ENCODE measurements around the gene EEPD1.
"Not testable (repeated sequence)": the region's sequence is repeated elsewhere in the genome, so short reads cannot be mapped to it uniquely, and the experiment has no call there.

Gene EEPD1

DNA sequence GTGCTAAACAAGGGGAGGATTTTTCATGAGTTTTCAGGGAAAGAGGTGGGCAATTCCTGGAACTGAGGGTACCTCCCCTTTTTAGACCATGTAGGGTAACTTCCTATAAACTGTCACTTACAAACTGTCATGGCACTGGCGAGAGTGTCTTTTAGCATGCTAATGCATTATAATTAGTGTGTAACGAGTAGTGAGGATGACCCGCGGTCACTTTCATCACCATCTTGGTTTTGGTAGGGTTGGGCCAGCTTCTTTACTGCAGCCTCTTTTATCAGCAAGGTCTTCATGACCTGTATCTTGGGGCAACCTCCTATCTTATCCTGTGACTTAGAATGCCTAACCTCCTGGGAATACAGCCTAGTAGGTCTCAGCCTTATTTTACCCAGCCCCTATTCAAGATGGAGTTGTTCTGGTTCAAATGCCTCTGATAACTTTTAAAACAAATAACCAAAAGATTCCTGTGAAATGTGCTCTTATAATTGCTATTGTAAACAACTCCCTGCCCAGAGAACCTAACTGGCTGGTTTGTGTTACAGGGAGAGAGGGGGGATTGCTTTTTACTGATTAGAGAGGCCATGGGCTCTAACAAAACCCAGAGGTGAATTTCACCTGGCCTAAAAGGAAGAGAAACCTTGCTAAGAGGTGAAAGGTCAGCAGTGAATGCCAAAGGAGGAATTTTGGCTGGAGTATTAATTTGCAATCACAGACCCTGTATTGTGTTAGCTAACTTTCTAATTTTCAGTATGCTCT, 64.3 kb downstream of the EEPD1 start:
- DNase-seq: no peak

DNA sequence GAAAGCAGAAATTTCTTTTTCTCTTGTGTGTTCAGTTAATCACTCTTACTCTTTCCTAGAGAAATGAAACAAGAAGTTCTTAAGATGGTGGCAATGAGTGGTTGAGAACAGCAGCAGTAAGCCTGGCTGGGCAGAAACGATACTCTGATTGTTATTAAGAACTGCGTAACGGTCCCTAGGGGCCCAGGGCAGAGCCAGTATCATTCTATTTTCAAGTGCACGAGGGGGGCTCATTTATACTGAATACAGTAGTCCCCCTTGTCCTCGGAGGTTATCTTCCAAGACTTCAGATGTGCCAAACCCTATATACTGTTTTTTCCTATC, 64.9 kb downstream of the EEPD1 start:
- DNase-seq: no peak

DNA sequence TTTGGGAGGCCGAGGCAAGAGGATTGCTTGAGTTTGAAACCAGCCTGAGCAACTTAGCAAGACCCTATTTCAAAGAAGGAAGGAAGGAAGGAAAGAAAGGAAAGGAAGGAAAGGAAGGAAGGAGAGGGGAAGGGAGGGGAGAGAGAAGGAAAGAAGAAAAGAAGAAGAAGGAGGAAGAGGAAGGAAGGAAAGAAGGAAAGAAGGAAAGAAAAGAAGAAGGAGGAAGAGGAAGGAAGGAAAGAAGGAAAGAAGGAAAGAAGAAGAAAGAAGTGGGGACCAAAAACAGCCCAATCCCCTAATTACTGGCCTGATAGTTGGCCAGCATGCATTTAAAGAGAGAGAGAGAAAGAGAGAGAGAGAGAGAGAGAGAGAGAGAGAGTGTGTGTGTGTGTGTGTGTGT, 66.4 kb downstream of the EEPD1 start:
- DNase-seq: no peak

DNA sequence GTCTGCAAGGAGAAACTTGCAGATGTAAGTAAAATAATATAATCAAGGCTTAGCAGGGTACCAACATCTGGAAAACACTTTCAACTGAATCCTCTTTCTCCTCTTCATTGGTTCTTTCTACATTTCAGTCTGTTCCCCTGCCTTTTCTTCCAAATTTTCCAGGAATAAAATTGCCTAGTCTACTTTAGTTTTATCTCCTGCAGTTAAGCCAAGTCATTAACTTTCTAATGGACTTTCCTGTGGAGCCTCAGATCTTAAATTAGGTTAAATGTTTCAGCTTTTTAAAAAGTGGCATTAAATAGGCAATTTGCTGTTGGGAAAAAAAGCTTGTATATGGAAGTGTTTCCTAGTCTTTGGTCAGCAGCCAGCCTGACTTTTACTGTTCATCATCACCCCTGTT, 70.8 kb downstream of the EEPD1 start:
- DNase-seq: no peak

DNA sequence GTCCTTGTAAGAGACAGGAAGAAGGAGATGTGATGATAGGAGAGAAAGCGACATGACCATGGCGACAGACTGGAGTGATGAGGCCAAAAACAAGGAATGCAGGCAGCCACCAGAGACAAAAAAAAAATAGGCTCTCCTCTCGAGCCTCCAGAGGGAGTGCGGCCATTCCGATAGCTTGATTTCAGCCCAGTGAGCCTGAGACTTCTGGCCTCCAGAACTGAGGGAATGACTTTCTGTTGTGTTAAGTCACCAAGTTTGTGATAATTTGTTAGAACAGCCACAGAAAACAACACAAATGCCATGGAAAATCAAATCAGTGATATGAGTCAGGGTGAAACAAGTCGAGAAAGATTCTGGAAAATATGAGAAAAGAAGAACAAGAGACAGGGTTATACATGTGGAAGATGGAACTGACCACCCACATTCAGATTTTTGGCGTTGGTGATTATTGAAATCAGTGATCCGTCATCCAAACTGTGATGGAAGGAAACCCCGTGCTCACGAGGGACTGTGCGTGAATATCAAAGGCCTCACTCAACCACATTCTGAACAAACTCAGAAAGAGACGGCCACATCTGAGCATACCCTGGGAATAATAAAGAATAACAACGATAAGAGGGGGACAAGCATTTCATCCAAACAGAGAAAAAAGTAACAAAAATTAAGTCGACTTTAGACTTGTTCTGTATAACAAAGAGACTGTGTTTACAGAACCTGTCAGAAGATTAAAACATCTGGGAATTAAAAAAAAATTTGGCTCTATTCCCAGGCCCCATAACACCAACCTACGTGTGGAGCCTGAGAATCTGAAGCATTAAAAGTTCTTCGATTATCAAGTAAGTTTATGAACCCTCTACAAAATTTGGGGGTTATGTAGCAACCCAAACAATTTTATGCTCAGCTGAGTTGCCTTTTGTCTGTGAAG, 72.1 kb downstream of the EEPD1 start:
- DNase-seq: no peak

DNA sequence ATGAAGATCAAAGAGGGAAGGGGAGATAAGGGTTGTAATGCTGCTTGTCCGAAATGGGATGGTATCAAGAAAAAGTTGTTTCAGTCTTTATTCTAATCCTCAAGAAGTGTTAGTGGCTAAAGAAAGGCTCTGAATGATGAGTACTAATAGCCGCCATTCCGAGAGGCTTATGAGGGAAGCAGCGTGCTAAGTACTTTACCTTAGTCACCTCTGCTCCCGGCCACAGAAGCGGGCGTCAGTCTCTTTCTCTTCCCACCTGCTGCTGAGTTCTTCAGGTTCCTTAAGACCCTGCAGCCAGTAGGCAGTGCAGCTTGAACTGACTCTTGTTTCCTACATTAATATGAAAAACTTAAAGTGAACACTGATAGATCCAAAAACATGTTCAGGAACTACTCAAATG, 73.1 kb downstream of the EEPD1 start:
- DNase-seq: no peak

DNA sequence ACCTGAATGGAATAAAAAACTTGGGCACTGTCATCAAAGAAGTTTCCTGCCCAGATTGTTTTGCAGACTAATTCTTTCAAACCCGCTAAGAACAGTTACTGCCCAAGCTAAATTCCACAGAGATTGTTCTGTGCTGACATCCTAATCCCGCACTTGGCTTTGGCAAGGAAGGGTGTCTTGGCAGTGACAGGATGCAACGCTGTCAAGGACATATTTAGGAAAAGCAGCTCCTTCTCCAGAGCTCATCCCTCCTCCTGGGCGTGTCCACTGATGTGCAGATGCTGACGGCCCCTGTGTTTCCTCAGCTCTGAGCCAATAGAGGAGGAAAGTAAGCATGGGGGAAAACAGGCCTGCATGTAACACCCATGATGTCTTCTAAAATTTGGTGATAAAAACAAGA, 74.2 kb downstream of the EEPD1 start:
- DNase-seq: no peak

DNA sequence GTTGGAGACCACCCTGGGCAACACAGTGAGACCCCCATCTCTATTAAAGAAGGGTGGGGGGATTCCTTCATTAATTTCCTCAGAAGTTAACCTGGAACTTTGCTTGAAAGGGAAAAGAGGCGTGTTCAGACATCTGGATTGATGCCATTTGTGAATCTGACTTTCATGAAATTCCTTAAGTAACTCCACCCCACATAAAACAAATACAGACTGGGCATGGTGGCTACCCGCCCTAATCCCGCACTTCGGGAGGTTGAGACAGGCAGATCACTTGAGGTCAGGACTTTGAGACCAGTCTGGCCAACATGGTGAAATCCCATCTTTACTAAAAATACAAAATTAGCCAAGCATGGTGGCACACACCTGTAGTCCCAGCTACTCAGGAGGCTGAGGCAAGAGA, 75.0 kb downstream of the EEPD1 start:
- no peak for DNase-seq

DNA sequence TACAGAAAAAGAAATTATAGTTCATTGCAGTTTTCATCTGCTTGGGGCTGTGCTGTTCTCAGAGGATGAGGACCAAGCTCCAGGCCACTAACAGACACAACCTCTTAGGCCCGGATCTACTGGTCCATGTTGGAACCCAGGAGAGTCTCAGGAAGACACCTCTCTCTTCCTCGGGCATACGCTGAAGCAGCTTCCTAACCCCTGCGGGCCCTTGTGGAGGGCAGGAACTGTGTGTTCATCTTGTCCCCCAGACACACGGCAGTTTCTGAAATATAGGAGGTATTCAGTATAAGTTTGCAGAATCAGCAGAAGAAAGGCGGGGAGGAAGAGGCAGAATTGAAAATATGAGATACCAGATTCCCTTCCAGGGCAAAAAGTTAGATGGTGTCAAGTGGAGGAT, 78.4 kb downstream of the EEPD1 start:
- DNase-seq: no peak

DNA sequence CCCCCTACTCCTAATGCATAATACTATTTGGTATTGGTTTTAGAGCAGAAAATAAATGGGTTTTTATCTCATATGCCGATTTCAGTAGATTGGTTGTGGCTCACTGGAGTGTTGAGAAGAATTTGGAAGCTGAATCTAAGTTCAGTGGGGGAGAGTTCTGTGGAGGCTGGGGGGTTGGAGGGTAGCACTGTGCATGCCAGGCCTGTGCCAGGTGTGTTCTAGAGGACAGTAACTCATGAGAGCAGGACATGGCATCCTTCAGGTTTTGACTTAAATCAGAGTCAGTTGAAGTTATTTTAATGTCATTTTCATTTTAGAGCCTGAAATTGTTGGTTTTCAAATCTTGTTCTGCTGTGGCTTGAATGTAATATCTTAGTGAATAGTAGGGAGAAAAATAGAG, 79.5 kb downstream of the EEPD1 start:
- no peak for DNase-seq

DNA sequence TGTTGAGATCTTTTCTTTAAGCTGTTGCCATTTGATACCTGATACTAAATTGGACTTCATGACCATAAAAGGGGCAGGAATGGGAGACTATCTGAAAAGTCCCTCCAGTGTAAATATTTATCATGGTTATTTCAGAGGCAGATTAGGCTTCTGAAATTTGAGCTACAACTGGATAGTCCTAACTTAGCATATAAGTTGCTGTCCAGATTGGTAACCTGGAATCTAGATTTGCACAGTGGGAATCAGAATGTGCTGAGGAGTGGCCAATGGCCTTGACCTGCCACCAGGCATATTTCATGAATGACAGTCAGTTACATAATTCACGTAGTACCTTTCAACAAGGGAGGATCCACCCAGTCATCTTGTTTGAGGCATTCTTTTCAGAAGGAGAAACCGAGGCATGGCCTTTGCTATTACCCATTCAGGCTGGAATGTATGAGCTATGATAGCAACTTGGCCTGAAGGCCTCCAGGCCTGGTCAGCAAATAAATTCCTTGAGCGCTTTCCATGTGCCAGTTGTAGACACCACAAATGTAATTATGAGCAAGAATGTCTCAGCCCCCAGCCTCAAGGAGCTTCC, 80.0 kb downstream of the EEPD1 start:
- DNase-seq: no peak

DNA sequence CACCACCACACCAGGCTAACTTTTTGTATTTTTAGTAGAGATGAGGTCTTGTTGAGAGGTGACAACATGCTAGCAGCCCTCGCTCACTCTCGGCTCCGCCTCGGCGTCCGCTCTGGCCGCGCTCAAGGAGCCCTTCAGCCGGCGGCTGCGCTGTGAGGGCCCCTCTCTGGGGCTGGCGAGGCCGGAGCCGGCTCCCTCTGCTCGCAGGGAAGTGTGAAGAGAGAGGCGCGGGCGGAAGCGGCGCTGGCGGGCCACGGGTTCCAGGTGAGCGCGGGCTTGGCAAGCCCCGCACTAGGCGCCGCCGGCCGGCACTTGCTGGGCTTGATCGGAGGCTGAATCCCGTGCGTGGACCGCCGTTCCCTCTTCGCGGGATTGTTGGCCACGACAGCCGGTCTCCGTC, 83.0 kb downstream of the EEPD1 start:
- DNase-seq: no peak

DNA sequence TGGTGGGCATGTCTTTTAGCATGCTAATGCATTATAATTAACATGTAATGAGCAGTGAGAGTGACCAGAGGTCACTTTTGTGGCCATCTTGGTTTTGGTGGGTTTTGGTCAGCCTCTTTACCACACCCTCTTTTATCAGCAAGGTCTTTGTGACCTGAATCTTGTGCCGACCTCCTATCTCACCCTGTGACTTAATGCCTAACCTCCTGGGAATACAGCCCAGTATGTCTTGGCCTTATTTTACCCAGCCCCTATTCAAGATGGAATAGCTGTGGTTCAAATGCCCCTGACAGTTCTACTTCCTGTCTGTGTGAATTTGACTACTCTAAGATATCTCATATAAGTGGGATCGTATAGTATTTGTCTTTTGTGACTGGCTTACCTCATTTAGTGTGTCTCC, 85.1 kb downstream of the EEPD1 start:
- no peak for DNase-seq

DNA sequence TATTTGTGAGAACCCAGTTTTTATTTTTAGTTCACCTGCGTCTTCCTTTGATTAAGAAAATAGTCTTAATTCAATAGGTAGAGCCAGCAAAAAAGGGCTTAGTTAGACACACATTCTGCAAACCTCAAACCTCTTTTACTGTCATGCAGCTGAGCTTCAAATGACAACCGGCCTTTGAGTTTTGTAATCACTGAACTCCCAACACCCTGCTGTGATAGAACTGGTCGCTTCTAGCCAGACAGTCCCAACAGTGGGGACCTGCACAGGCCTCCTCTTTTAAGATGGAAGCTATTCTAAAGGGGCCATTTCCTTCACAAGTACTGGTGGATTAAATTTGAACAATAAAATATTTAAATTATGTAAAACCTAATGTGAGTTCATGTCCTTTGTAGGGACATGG, 90.3 kb downstream of the EEPD1 start:
- DNase-seq: not testable (repeated sequence)

DNA sequence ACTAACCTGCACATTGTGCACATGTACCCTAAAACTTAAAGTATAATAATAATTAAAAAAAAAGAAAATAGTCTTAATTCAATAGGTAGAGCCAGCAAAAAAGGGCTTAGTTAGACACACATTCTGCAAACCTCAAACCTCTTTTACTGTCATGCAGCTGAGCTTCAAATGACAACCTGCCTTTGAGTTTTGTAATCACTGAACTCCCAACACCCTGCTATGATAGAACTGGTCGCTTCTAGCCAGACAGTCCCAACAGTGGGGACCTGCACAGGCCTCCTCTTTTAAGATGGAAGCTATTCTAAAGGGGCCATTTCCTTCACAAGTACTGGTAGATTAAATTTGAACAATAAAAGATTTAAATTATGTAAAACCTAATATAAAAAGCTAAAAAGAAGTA, 90.9 kb downstream of the EEPD1 start:
- not testable (repeated sequence) for DNase-seq

DNA sequence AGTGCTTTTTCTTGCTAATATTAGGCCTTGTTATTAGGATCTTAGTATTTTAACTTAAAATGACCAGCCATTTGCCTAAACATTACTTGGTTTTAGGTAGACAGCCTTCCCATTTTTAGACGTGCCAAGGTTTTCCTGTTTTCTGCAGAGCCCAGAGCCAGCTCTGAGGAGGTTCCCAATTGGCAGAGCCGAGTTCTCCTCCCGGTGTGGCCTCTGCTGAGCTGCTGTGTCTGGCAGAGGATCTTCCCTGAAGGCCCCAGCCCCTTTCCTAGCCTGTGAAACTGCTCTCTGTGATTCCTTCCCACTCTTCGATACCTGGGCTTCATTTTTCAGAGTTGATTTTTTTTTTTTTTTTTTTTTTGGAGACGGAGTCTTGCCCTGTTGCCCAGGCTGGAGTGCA, 91.4 kb downstream of the EEPD1 start:
- DNase-seq: no peak

DNA sequence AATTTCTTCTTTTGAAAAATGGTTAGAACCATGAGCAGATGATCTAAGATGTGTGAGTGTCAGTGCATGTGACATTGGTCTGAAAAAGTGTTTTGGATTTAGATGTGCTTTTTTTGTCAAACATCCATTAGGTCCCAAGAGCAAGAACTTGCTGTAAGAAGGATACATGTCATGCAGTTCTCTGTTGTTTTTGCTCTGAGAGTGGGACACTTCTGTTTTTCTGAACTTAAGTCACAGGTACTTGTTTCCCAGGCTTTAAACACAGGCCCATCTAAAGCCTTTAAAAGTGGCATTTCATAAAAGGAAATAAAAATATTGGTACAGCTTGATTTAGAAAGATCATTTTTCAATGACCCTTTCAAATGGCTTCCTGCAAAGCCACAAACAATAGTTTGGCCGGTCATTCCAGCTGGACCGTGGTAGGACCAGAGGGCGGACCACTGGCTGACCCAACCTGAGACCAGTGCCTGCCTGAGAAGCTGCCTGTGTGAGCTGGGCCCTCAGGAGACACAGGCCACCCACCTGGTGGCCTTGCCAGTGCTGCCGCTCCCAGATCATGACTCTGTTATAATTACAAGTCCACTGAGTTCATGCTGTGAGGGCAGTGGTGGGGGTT, 92.7 kb downstream of the EEPD1 start:
- no peak for DNase-seq

DNA sequence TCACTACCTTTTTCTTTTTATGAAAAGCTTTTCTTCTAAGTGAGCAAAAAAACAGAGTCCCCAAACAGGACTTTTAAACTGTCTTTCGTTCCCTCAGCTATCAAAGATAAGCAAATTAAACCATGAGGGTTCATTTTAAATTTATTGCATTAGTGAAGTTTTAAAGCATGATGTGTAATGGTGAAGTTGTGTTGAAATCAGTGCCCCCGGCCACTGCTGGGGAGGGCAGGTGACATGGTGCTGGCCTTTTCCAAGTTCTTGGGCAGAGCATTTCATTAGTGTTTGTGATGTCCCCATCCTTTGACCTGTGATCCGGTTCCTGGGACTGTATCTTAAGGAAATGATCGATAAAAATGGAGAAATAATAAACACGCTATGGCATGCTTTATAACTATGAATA, 96.0 kb downstream of the EEPD1 start:
- no peak for DNase-seq

DNA sequence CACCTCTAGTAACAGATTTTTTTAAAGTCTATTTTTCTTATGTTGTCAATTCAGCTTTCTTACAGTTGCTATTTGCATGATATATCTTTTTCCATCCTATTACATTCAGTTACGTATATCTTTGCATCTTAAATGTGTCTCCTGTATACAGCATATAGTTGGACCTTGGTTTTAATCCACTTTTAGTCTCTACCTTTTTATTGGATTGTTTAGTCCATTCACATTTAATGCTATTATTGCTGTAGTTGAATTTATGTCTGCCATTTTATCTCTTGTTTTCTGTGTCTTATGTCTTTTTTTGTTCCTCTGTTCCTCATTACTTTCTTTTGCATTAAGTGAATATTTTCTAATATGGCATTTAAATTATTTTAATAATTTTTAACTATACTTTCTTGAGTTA, 100.6 kb downstream of the EEPD1 start:
- DNase-seq: no peak

DNA sequence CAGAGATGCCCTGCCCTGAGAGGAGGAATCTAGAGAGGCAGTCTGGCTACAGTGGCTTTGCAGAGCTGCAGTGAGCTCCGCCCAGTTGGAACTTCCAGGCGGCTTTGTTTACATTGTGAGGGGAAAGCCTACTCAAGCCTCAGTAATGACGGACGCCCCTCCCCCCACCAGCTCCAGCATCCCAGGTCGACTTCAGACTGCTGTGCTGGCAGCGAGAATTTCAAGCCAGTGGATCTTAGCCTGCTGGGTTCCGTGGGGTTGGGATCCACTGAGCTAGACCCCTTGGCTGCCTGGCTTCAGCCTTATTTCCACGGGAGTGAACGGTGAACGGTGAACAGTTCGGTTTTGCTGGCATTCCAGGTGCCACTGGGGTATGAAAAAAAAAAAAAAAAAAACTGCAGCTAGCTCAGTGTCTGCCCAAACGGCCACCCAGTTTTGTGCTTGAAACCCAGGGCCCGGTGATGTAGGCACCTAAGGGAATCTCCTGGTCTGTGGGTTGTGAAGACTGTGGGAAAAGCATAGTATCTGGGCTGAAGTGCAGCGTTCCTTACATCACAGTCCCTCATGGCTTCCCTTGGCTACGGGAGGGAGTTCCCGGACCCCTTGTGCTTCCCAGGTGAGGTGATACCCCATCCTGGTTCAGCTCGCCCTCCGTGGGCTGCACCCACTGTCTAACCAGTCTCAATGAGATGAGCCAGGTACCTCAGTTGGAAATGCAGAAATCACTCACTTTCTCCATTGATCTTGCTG, 105.6 kb downstream of the EEPD1 start:
- DNase-seq: not testable (repeated sequence)

DNA sequence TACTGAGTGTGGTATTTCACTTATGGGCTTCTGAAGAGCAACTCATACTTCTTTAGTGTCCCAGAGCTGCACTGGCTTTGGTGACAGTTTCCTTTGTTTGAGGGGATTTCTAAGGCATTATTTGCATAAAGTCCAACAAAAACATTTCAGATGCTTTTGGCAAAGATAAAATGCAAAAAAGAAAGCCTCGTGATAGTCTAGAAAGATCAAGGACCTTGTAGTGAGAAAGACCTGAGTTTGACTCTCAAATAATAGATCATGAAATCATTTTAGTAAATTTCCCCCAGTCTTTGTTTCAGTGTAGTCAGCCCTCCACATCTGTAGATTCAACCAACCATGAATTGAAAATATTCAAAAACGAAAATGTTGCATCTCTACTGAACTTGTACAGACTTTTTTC, 107.4 kb downstream of the EEPD1 start:
- DNase-seq: no peak

DNA sequence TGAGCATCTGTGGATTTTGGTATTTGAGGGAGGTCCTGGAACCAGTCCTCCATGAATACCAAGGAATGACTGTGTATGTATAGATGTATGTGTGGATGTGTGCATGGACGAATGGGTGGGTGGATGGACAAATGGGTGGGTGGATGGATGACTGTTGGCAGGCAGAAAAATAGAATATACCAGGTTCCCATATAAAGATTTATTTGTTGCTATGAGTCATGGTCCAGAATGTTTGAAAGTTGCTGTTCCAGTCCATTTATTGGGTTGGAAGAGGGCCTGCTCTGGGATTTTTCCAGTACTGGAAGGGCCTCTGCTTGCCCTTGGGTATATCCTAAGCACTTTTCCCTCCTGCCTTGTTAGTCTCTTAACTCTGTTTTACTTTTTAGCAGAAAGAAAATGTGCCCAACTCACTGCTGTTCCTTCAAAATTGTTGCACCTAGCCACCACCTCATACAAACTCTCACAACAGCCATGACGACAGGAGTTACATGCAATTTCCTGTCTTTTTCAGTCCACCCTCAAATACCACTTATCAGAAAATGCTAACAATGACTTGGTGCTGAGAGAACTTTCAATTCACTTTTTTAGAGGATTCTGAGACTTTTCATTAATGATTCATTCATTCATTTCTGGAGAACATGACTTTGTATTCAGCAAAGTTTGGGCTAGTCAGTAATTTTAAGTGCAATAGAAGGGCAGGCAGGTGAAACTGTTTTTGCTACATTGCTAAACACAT, 108.1 kb downstream of the EEPD1 start:
- DNase-seq: no peak
